ENCODE measurements around the gene NMNAT1.

GRCh38 chr1:10019561-10019960 is 76.3 kb downstream of the NMNAT1 start:
- TF ChIP-seq CTCF (IDR thresholded peaks at IDR 0.05) (no peak), ZFX (IDR thresholded peaks at IDR 0.05; ENCODE audit: borderline replicate concordance) (no peak)
